Adrenal gland (tissue), 12 donors: ENCODE results near the gene SETBP1. TPM values are rescaled to one million over a fixed set of nuclear protein-coding genes. Genes with fewer than 3 reads are reported as not detected.
"Not testable (repeated sequence)": the region's sequence is repeated elsewhere in the genome, so short reads cannot be mapped to it uniquely, and the experiment has no call there.

ENCODE experiments used
- DNase-seq, 7 donors: peaks; one replicate each; pipeline ENCODE4 v3.0.0-alpha.2; 2019 to 2020
- H3K27ac ChIP-seq, 5 donors: fragments of 200-600 bp; sonication (generic) in 4 of 5; 1 replicate in 3 of 5; 2 replicates in 2 of 5; pipeline versions ENCODE4 v1.5.1 to v1.8.0; 2016 to 2020; ENCODE audit warnings: mild to moderate bottlenecking in 1 of 5
- H3K27me3 ChIP-seq: fragments of 200-600 bp; 2 replicates; pipeline ENCODE4 v1.8.0; 2021
- H3K36me3 ChIP-seq, 2 donors: fragments of 200-600 bp; replicated peaks in 1 of 2; 1 replicate in 1 of 2; 2 replicates in 1 of 2; pipeline versions ENCODE4 v1.5.1 to v1.8.0; 2018 to 2022
- H3K4me1 ChIP-seq, 2 donors: fragments of 200-600 bp; replicated peaks in 1 of 2; 1 replicate in 1 of 2; 2 replicates in 1 of 2; pipeline versions ENCODE4 v1.5.1 to v1.8.0; 2018 to 2021
- H3K4me3 ChIP-seq, 4 donors: fragments of 200-600 bp; sonication (generic) in 3 of 4; one replicate each; pipeline ENCODE4 v1.5.1; 2016 to 2018
- H3K9me3 ChIP-seq, 3 donors: fragments of 200-600 bp; sonication (generic) in 1 of 3; replicated peaks in 1 of 3; 1 replicate in 2 of 3; 2 replicates in 1 of 3; pipeline versions ENCODE4 v1.5.1 to v1.8.0; 2016 to 2021
- POLR2A ChIP-seq, 2 donors: fragments of 450-650 bp; IDR thresholded peaks; one replicate each; pipeline ENCODE4 v1.6.1; 2017; ENCODE audit warnings: antibody characterized with exemption in 2 of 2, mild to moderate bottlenecking in 2 of 2, moderate library complexity in 1 of 2
- WGBS, 4 donors: extraction: QIAGEN DNeasy Blood & Tissue Kit in 2 of 4; methylation state at CpG; one replicate each; pipeline versions ENCODE4 v1.1.5 to v1.1.7; 2013 to 2017; 5-methylcytosine and 5-hydroxymethylcytosine counted together
- intact Hi-C, 2 donors: fragments of 100-400 bp; cut with DNase I; formaldehyde crosslinking; loops; one replicate each; pipeline versions ENCODE4 v1.14.1 to v1.15.0; 2022 to 2023
- polyA plus RNA-seq, 3 donors: library from polyadenylated mRNA; stranded (reverse); fragments of 200-250 nt in 2 of 3; fragments of 350-450 nt in 1 of 3; fragmentation: Illumina TruSeq in 1 of 3; extraction: RNeasy Lipid Tissue Mini Kit (QIAGEN cat#74804) in 1 of 3; gene quantifications; one replicate each; pipeline ENCODE4 v1.2.3, GENCODE V29; 2013 to 2014
- total RNA-seq, 9 donors: library from RNA; depleted of rRNA in 4 of 9; stranded (reverse); fragments of >200 nt in 4 of 9; fragments of 120-200 nt in 1 of 9; fragmentation: NEBNext Ultra II Directional in 1 of 9; extraction: Animal tissue kit (Norgen Biotek cat#: 25700) in 1 of 9; gene quantifications; one replicate each; pipeline versions ENCODE4 v1.1.0 to v1.2.4, GENCODE V29; 2013 to 2023
- TF ChIP-seq, protein P1 (sequence below), 6 experiments: fragments of 450-650 bp in 4 of 6; fragments of 200-600 bp in 2 of 6; sonication (generic) in 1 of 6; IDR thresholded peaks; 1 replicate in 5 of 6; 2 replicates in 1 of 6; pipeline versions ENCODE4 v1.5.1 to v1.8.0; 2016 to 2021; ENCODE audit warnings: antibody characterized with exemption in 6 of 6, mild to moderate bottlenecking in 2 of 6, moderate library complexity in 1 of 6
- donor health status: healthy with polysubstance abuse.
- donor health status: Bipolar disorder and iron deficiency.
- donor health status: DM: yes; HTN: yes; CAD: no.
- donor health status: DM: no; HTN: no; CAD: no.
- donor health status: DM: no; HTN: no; CAD: no.
- donor health status: DM: yes; HTN: yes; CAD: no.

The SETBP1 gene
- total and polyA plus RNA-seq, 12 donors = 1.2 to 18.0 (median 9.4) TPM

DNA sequence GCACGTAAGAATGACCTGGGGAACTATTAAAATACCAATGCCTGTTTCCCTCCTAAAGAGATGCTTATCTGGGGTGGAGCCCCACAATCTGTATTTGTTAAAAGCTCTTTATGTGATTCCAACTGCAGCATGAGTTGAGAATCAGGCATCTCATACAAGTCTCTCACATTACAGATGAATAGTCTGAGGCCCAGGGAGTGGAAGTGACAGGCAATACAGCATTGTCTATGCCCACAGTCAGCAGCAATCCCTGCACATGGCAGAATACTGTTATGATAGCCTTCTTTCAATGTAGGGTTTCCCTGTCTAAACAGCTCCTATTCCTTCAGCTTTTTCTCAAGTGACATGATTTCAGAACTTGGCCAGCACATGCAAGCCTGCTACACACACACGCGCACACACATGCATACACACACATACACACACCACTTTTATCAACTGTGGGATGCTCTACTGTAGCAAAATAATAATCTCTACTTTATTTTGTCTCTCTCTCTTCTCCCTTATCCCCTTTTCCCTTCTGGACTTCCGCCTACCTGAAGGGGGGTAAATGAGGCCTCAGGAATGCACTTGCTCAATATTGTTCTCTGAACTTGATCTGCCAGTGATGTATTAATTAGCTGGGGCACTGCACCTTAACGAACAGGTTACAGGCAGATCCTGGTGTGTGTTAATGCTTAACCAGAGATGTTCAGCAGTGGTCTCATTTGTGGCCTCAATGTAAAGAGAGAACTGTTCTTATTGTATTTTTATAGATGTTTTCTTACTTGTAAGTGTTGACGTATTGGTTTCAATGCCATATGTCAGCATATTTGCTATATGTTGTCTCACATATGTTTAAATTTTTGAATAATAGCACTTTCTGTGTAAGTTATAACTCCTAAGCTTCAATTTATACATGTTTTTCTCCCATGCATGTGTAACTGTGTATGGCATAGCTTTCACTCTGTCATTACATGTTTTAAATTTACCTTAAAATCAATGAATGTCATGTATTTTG, 116.0 kb downstream of the SETBP1 start:
- no peaks in the 10 kb centered on the region for H3K27me3 ChIP-seq
- DNase-seq = no peak
- intact Hi-C loops = no loop called here
- no peaks in the 10 kb centered on the region for H3K9me3 ChIP-seq
- H3K27ac ChIP-seq = no peak overlapping the region
- no peak overlapping the region for H3K4me3 ChIP-seq
- no peak for TF ChIP-seq POLR2A (IDR thresholded peaks at IDR 0.05)
- TF ChIP-seq, protein P1, sequence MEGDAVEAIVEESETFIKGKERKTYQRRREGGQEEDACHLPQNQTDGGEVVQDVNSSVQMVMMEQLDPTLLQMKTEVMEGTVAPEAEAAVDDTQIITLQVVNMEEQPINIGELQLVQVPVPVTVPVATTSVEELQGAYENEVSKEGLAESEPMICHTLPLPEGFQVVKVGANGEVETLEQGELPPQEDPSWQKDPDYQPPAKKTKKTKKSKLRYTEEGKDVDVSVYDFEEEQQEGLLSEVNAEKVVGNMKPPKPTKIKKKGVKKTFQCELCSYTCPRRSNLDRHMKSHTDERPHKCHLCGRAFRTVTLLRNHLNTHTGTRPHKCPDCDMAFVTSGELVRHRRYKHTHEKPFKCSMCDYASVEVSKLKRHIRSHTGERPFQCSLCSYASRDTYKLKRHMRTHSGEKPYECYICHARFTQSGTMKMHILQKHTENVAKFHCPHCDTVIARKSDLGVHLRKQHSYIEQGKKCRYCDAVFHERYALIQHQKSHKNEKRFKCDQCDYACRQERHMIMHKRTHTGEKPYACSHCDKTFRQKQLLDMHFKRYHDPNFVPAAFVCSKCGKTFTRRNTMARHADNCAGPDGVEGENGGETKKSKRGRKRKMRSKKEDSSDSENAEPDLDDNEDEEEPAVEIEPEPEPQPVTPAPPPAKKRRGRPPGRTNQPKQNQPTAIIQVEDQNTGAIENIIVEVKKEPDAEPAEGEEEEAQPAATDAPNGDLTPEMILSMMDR (IDR thresholded peaks at IDR 0.05) = no peak
- WGBS, 4 donors = 85 to 95% (median 91%) methylated on average over 6 of the region's 6 CpGs
- peaks cover 0 to 5% of the 10 kb centered on the region in 2 donors for H3K4me1 ChIP-seq
- H3K36me3 ChIP-seq = no peaks in the 10 kb centered on the region

DNA sequence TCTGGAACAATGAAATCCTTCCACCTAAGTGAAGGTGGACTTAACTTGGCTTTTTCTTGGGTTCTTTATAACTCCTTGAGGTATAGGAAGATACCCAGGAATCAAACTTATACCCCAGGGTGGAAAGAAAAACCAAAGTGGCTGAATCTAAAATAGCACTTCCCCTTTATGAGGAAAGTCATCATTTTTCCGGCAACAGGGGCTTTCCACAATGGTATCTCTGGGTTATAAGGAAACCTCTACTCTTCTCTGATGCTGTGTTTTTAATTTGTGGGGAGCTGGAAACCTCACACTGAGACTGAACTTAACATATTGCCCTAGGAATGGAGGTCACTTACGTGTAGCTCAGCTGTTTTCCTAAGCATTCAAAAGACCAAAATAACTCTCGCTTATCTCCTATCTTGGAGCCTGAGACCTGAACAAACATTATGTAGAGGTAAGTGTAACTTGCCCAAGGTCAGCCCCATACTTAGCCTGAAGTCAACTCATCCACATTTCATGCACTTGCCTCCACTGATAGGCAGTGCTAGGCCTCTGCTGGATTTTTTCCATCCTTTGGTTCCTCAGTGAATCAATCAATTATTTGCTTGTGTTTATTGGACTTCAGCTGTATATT, 117.9 kb downstream of the SETBP1 start:
- Histone ChIP-seq H3K36me3 (no peaks in the 10 kb centered on the region), H3K27me3 (no peaks in the 10 kb centered on the region), H3K9me3 (no peaks in the 10 kb centered on the region), H3K27ac (no peak overlapping the region), H3K4me3 (no peak overlapping the region), H3K4me1 (peaks cover 0 to 6% of the 10 kb centered on the region in 2 donors)
- intact Hi-C loops = no loop called here
- TF ChIP-seq, protein P1 (IDR thresholded peaks at IDR 0.05) = no peak
- TF ChIP-seq POLR2A (IDR thresholded peaks at IDR 0.05) = no peak
- 74 to 81% (median 77%) methylated on average over 3 of the region's 3 CpGs for WGBS, 4 donors
- no peak for DNase-seq

DNA sequence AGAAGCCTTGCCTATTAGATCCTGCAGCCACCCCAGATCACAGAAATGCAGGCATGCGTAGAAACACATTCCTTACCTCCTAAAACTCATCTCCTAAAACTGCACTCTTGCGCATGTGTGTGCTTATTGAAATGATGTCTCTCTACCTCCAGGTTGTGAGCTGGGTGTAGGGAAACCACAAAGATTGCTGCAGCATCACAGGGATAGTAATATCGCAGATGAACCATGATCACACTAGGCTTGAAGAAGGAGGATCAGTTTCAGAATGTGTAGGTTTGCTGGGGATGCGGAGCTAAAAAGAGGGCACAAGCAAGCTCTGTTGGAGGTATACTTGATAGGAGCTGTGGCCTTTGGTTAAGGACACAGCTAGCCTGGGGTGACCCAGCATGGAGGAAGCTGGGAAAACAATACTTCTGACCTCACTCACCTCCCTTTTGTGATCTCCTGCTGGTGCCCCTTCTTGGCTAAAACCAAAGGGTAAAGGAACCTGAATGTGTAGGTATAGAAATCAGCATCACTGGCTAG, 118.8 kb downstream of the SETBP1 start:
- intact Hi-C loops = no loop called here
- Histone ChIP-seq H3K9me3 (no peaks in the 10 kb centered on the region), H3K4me1 (peaks cover 0 to 12% of the 10 kb centered on the region in 2 donors), H3K27ac (no peak overlapping the region), H3K27me3 (no peaks in the 10 kb centered on the region), H3K36me3 (no peaks in the 10 kb centered on the region), H3K4me3 (no peak overlapping the region)
- DNase-seq = no peak
- no peak for TF ChIP-seq POLR2A (IDR thresholded peaks at IDR 0.05)
- TF ChIP-seq, protein P1 (IDR thresholded peaks at IDR 0.05) = no peak
- WGBS, 4 donors = 93 to 97% (median 95%) methylated on average over 4 of the region's 4 CpGs

DNA sequence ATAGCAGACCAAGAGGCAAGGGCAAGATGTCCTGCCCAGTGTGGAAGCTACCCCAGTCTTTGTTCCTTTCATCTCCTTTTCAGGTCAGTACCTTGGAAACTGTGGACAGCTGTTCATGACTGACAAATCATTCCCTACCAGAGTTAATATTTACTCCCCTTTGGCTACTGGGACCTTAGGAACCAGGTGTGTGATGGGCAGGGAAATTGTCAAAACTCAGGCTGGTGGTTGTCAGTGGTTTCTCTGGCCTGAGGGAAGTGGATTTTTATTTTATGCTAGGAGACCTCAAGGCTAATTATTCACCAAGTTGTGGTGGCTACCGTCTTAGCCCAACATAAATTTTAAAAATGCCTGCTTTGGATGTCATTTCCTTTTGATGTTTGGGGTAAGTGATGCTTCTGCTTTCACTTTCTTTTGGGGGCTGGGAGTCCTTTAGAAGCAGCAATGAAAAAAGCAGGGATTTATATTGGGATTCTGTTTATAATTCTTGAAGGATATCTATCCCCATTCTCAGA, 119.3 kb downstream of the SETBP1 start:
- Histone ChIP-seq H3K4me3 (no peak overlapping the region), H3K27me3 (no peaks in the 10 kb centered on the region), H3K4me1 (peaks cover 0 to 12% of the 10 kb centered on the region in 2 donors), H3K9me3 (no peaks in the 10 kb centered on the region), H3K27ac (no peak overlapping the region), H3K36me3 (no peaks in the 10 kb centered on the region)
- intact Hi-C loops = no loop called here
- DNase-seq = no peak
- WGBS, 4 donors = 8 to 36% (median 27%) methylated on average over 1 of the region's 1 CpG
- TF ChIP-seq, protein P1 (IDR thresholded peaks at IDR 0.05) = no peak
- no peak for TF ChIP-seq POLR2A (IDR thresholded peaks at IDR 0.05)

DNA sequence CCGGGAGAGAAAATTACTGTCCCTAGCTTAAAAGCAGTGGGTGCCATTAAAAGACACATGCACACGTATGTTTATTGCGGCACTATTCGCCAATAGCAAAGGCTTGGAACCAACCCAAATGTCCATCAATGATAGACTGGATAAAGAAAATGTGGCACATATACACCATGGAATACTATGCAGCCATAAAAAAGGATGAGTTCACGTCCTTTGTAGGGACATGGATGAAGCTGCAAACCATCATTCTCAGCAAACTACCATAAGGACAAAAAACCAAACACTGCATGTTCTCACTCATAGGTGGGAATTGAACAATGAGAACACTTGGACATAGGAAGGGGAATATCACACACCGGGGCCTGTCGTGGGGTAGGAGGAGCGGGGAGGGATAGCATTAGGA, 120.1 kb downstream of the SETBP1 start:
- peaks cover 0 to 12% of the 10 kb centered on the region in 2 donors for H3K4me1 ChIP-seq
- WGBS, 4 donors = 91 to 96% (median 95%) methylated on average over 8 of the region's 8 CpGs
- intact Hi-C loops, H3K27ac ChIP-seq, DNase-seq, H3K9me3 ChIP-seq, H3K27me3 ChIP-seq, H3K36me3 ChIP-seq, H3K4me3 ChIP-seq: not testable (repeated sequence)
